Parathyroid adenoma (tissue), 2 donors: Measurements from ENCODE around the gene PRRX2.

Source experiments
- H2AFZ ChIP-seq: fragments of 300-600 bp; sonication (generic); one replicate; pipeline ENCODE4 v1.7.0; 2017; ENCODE audit warnings: antibody characterized with exemption, mild to moderate bottlenecking
- H3K27ac ChIP-seq: fragments of 300-600 bp; sonication (generic); one replicate; pipeline ENCODE4 v1.7.0; 2017
- H3K27me3 ChIP-seq: fragments of 300-600 bp; sonication (generic); one replicate; pipeline ENCODE4 v1.7.0; 2017; ENCODE audit warnings: low read length; ENCODE audit not compliant: control insufficient read depth, insufficient read depth
- H3K36me3 ChIP-seq: fragments of 300-600 bp; sonication (generic); one replicate; pipeline ENCODE4 v1.7.0; 2017; ENCODE audit warnings: low read length; ENCODE audit not compliant: control insufficient read depth, insufficient read depth
- H3K4me1 ChIP-seq: fragments of 300-600 bp; sonication (generic); one replicate; pipeline ENCODE4 v1.7.0; 2017; ENCODE audit warnings: control low read depth
- H3K4me2 ChIP-seq: fragments of 300-600 bp; sonication (generic); one replicate; pipeline ENCODE4 v1.7.0; 2017; ENCODE audit warnings: low read length
- H3K4me3 ChIP-seq: fragments of 300-600 bp; sonication (generic); one replicate; pipeline ENCODE4 v1.7.0; 2017; ENCODE audit warnings: low read depth, low read length
- H3K79me2 ChIP-seq: fragments of 300-600 bp; sonication (generic); one replicate; pipeline ENCODE4 v1.7.0; 2017; ENCODE audit warnings: control low read depth
- H3K9ac ChIP-seq: fragments of 300-600 bp; sonication (generic); one replicate; pipeline ENCODE4 v1.7.0; 2017; ENCODE audit warnings: mild to moderate bottlenecking
- H3K9me3 ChIP-seq: fragments of 300-600 bp; sonication (generic); one replicate; pipeline ENCODE4 v1.7.0; 2017; ENCODE audit warnings: low read length; ENCODE audit not compliant: control insufficient read depth
- TF ChIP-seq, protein P1 (sequence below): fragments of 300-600 bp; sonication (generic); IDR thresholded peaks from one replicate; pipeline ENCODE4 v1.7.0; 2017; ENCODE audit warnings: antibody characterized with exemption, mild to moderate bottlenecking
- donor health status: primary hyperparathyroidism.

Gene PRRX2

GRCh38 chr9:129630967-129631673 lies 34.3 kb upstream of the PRRX2 start:
- H3K27ac ChIP-seq, result no peak overlapping the region
- TF ChIP-seq, protein P1, sequence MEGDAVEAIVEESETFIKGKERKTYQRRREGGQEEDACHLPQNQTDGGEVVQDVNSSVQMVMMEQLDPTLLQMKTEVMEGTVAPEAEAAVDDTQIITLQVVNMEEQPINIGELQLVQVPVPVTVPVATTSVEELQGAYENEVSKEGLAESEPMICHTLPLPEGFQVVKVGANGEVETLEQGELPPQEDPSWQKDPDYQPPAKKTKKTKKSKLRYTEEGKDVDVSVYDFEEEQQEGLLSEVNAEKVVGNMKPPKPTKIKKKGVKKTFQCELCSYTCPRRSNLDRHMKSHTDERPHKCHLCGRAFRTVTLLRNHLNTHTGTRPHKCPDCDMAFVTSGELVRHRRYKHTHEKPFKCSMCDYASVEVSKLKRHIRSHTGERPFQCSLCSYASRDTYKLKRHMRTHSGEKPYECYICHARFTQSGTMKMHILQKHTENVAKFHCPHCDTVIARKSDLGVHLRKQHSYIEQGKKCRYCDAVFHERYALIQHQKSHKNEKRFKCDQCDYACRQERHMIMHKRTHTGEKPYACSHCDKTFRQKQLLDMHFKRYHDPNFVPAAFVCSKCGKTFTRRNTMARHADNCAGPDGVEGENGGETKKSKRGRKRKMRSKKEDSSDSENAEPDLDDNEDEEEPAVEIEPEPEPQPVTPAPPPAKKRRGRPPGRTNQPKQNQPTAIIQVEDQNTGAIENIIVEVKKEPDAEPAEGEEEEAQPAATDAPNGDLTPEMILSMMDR, result no peak
- H3K9me3 ChIP-seq, result no peaks in the 10 kb centered on the region
- no peak overlapping the region for H3K4me2 ChIP-seq
- peaks cover 13% of the 10 kb centered on the region for H3K79me2 ChIP-seq
- H3K36me3 ChIP-seq, result no peaks in the 10 kb centered on the region
- no peak overlapping the region for H3K4me3 ChIP-seq
- H3K27me3 ChIP-seq, result no peaks in the 10 kb centered on the region
- peaks cover 3% of the 10 kb centered on the region for H3K4me1 ChIP-seq
- H3K9ac ChIP-seq, result no peak overlapping the region
- no peak overlapping the region for H2AFZ ChIP-seq

DNA sequence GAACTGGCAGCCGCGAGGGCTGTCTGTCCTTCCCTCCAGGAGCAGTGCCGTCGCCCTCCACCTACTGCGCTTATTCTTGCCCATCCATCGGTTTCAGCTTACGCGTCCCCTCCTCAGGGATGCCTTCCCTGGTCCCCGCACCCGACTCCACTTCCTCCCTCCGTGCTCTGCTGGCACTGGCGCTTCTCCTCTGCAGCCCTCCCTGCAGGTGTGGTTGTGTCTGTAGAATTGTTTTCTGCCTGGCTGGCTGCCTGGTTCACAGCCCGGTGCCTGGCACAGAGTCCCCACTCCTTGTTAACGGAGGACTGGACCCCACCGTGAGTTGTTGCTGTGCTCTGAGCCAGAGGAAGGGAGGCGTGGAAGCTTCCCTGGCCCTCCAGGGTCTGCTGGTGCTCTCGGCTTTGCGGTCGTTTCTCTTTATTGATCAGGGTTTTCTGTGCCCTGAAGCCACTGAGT lies 33.7 kb upstream of the PRRX2 start:
- Histone ChIP-seq H3K9ac (no peak overlapping the region), H3K4me1 (peaks cover 3% of the 10 kb centered on the region)

GRCh38 chr9:129632460-129632859 lies 33.0 kb upstream of the PRRX2 start:
- Histone ChIP-seq H3K36me3 (no peaks in the 10 kb centered on the region), H2AFZ (no peak overlapping the region), H3K79me2 (peaks cover 7% of the 10 kb centered on the region), H3K4me1 (peaks cover under 1% of the 10 kb centered on the region), H3K4me2 (no peak overlapping the region), H3K9me3 (no peaks in the 10 kb centered on the region), H3K9ac (no peak overlapping the region), H3K27ac (no peak overlapping the region), H3K27me3 (no peaks in the 10 kb centered on the region), H3K4me3 (no peak overlapping the region)
- TF ChIP-seq, protein P1, result no peak

More for the DNA sequence above, 33.7 kb upstream of the PRRX2 start:
- TF ChIP-seq, protein P1, result no peak
- Histone ChIP-seq H3K27ac (no peak overlapping the region), H3K4me3 (no peak overlapping the region), H3K4me2 (no peak overlapping the region), H3K79me2 (peaks cover 11% of the 10 kb centered on the region), H3K9me3 (no peaks in the 10 kb centered on the region), H3K27me3 (no peaks in the 10 kb centered on the region), H2AFZ (no peak overlapping the region), H3K36me3 (no peaks in the 10 kb centered on the region)

DNA sequence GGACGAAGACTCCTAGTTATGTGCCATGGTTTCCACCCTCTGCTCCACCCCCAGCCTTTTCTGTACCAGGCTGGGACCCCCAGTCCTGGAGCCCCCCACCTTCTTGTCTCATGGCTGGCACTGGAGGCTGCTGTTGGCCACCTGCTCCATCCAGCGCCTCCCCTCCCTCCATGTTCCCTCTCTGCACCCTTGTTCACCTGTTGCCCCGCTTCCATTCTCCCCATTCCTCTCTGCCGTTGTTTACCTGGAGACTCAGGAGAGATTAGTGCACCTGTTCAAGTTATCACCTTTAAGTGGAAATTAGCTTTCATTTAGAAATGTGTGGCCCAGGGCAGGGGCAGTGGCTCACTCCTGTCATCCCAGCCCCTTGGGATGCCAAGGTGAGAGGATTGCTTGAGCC lies 32.2 kb upstream of the PRRX2 start:
- TF ChIP-seq, protein P1, result no peak
- no peaks in the 10 kb centered on the region for H3K4me1 ChIP-seq
- H3K4me2 ChIP-seq, result no peak overlapping the region
- H3K9ac ChIP-seq, result no peak overlapping the region
- H3K9me3 ChIP-seq, result no peaks in the 10 kb centered on the region
- no peak overlapping the region for H3K4me3 ChIP-seq
- peaks cover 6% of the 10 kb centered on the region for H3K79me2 ChIP-seq
- no peaks in the 10 kb centered on the region for H3K36me3 ChIP-seq
- no peaks in the 10 kb centered on the region for H3K27me3 ChIP-seq
- H3K27ac ChIP-seq, result no peak overlapping the region
- no peak overlapping the region for H2AFZ ChIP-seq

DNA sequence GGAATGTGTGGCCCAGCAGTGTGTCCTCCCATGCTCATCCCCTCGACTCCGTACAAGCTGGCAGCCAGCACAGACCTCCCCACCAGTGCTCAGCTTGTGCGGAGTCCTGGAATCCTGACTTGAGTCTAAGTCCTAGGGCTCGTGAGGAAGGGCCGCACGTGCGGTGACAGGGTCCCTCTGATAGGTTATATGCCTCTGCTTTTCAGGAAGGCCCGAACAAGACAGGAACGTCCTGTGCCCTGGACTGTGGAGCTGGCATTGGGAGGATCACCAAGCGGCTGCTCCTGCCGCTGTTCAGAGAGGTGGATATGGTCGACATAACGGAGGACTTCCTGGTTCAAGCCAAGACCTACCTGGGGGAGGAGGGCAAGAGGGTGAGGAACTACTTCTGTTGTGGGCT lies 31.6 kb upstream of the PRRX2 start:
- TF ChIP-seq, protein P1, result no peak
- Histone ChIP-seq H3K9me3 (no peaks in the 10 kb centered on the region), H3K4me2 (no peak overlapping the region), H3K27me3 (no peaks in the 10 kb centered on the region), H3K27ac (no peak overlapping the region), H3K79me2 (peaks cover 6% of the 10 kb centered on the region), H3K4me1 (no peaks in the 10 kb centered on the region), H3K4me3 (no peak overlapping the region), H2AFZ (no peak overlapping the region), H3K36me3 (no peaks in the 10 kb centered on the region), H3K9ac (no peak overlapping the region)
